H1 (cell line): ENCODE results near the gene LHX2. TPM values are rescaled to one million over a fixed set of nuclear protein-coding genes. Genes with fewer than 3 reads are reported as not detected.

Source experiments
- CTCF ChIA-PET: fragments of 300-600 bp; sonication (Branson Sonifier 250); formaldehyde crosslinking; loops from one replicate; lab custom pipeline; 2021; ENCODE audit not compliant: partially characterized antibody; lab: Charles Lee
- POLR2A ChIA-PET: fragments of 300-600 bp; sonication (Branson Sonifier 250); formaldehyde crosslinking; loops from one replicate; lab custom pipeline; 2021; ENCODE audit warnings: inconsistent platforms; ENCODE audit not compliant: partially characterized antibody; lab: Charles Lee
- DNase-seq, 2 experiments: peaks; one replicate each; pipeline versions ENCODE4 v3.0.0 to v3.0.0-alpha.2; 2010 to 2022; ENCODE audit warnings: low spot score in 2 of 2, low read depth in 1 of 2, mixed read lengths in 1 of 2
- FAIRE-seq: peaks from 2 replicates; lab custom pipeline; 2011; peaks lifted over from hg19 to GRCh38; lab: Jason Lieb, UNC
- H2AFZ ChIP-seq: 2 replicates; pipeline ENCODE4 v1.8.1; 2012; ENCODE audit warnings: low read length, inconsistent platforms
- H2AK5ac ChIP-seq: 2 replicates; pipeline ENCODE4 v1.6.1; 2013; ENCODE audit warnings: low read depth, low read length
- H2BK120ac ChIP-seq: replicated peaks from 2 replicates; pipeline ENCODE3; 2013; ENCODE audit warnings: low read depth, low read length, inconsistent platforms
- H2BK12ac ChIP-seq: 2 replicates; pipeline ENCODE4 v1.6.1; 2013; ENCODE audit warnings: low read depth, low read length
- H2BK15ac ChIP-seq: 2 replicates; pipeline ENCODE4 v1.6.1; 2013; ENCODE audit warnings: low read length
- H2BK20ac ChIP-seq: 2 replicates; pipeline ENCODE4 v1.6.1; 2013; ENCODE audit warnings: low read length
- H2BK5ac ChIP-seq: 2 replicates; pipeline ENCODE4 v1.6.1; 2013; ENCODE audit warnings: low read depth, low read length
- H3K14ac ChIP-seq: 2 replicates; pipeline ENCODE4 v1.6.1; 2013; ENCODE audit warnings: inconsistent platforms; ENCODE audit not compliant: insufficient read length
- H3K18ac ChIP-seq: 2 replicates; pipeline ENCODE4 v1.6.1; 2013; ENCODE audit warnings: low read length; ENCODE audit errors: extremely low read depth
- H3K23ac ChIP-seq: 2 replicates; pipeline ENCODE4 v1.6.1; 2013; ENCODE audit warnings: inconsistent platforms; ENCODE audit not compliant: insufficient read length
- H3K23me2 ChIP-seq: 2 replicates; pipeline ENCODE4 v1.6.1; 2013; ENCODE audit warnings: low read depth, low read length
- H3K27ac ChIP-seq: 2 replicates; pipeline ENCODE4 v1.6.1; 2011; ENCODE audit warnings: low read depth, low read length, inconsistent platforms
- H3K27me3 ChIP-seq, 4 experiments: replicated peaks in 1 of 4; 1 replicate in 1 of 4; 2 replicates in 3 of 4; pipeline versions ENCODE4 v1.6.1 to v1.8.1; 2011 to 2013; ENCODE audit warnings: low read length in 3 of 4, mild to moderate bottlenecking in 3 of 4, inconsistent platforms in 2 of 4, mixed read lengths in 2 of 4, moderate library complexity in 1 of 4; ENCODE audit not compliant: control insufficient read depth in 3 of 4, insufficient read depth in 3 of 4; ENCODE audit errors: extremely low read depth in 1 of 4
- H3K36me3 ChIP-seq, 4 experiments: 2 replicates each; pipeline versions ENCODE4 v1.6.1 to v1.8.1; 2011 to 2013; ENCODE audit warnings: mild to moderate bottlenecking in 4 of 4, low read length in 3 of 4, moderate library complexity in 2 of 4, control low read depth in 1 of 4, inconsistent platforms in 1 of 4; ENCODE audit not compliant: insufficient read depth in 4 of 4, control insufficient read depth in 2 of 4
- H3K4ac ChIP-seq: replicated peaks from 2 replicates; pipeline ENCODE3; 2013; ENCODE audit warnings: low read length, low read depth, mixed read lengths, inconsistent platforms; ENCODE audit not compliant: insufficient read length
- H3K4me1 ChIP-seq, 4 experiments: replicated peaks in 1 of 4; 1 replicate in 1 of 4; 2 replicates in 3 of 4; pipeline versions ENCODE4 v1.6.1 to v1.8.1; 2011 to 2013; ENCODE audit warnings: low read length in 3 of 4, inconsistent platforms in 2 of 4, mixed read lengths in 1 of 4; ENCODE audit not compliant: insufficient read depth in 4 of 4, control insufficient read depth in 3 of 4
- H3K4me2 ChIP-seq, 2 experiments: 2 replicates each; pipeline versions ENCODE4 v1.6.1 to v1.8.1; 2011 to 2013; ENCODE audit warnings: low read depth in 2 of 2, low read length in 2 of 2, control low read depth in 1 of 2, inconsistent platforms in 1 of 2, mild to moderate bottlenecking in 1 of 2; ENCODE audit not compliant: insufficient read depth in 1 of 2
- H3K4me3 ChIP-seq, 4 experiments: fragments of 200-600, 300-600 bp in 1 of 4; sonication (generic), shearing (Covaris generic), sonication (Bioruptor Twin) in 1 of 4; 2 replicates each; pipeline versions ENCODE4 v1.5.1 to v1.8.1; 2011 to 2016; ENCODE audit warnings: low read length in 4 of 4, low read depth in 3 of 4, control low read depth in 2 of 4, inconsistent platforms in 2 of 4, mild to moderate bottlenecking in 2 of 4, mixed read lengths in 1 of 4, moderate library complexity in 1 of 4; ENCODE audit not compliant: insufficient read depth in 2 of 4; ENCODE audit errors: extremely low read depth in 1 of 4
- H3K56ac ChIP-seq: replicated peaks from 2 replicates; pipeline ENCODE3; 2013; ENCODE audit warnings: low read depth, mild to moderate bottlenecking, mixed read lengths, low read length, inconsistent platforms; ENCODE audit not compliant: insufficient read length
- H3K79me1 ChIP-seq: 2 replicates; pipeline ENCODE4 v1.6.1; 2013; ENCODE audit warnings: low read depth, low read length, control low read depth
- H3K79me2 ChIP-seq, 2 experiments: 2 replicates each; pipeline versions ENCODE4 v1.6.1 to v1.8.1; 2012 to 2013; ENCODE audit warnings: low read length in 2 of 2, mild to moderate bottlenecking in 2 of 2, inconsistent platforms in 1 of 2; ENCODE audit not compliant: insufficient read depth in 2 of 2, control insufficient read depth in 1 of 2
- H3K9ac ChIP-seq, 4 experiments: replicated peaks in 1 of 4; 1 replicate in 1 of 4; 2 replicates in 3 of 4; pipeline versions ENCODE4 v1.6.1 to v1.8.1; 2011 to 2013; ENCODE audit warnings: low read depth in 3 of 4, low read length in 3 of 4, control low read depth in 2 of 4, mild to moderate bottlenecking in 2 of 4, moderate library complexity in 2 of 4, inconsistent platforms in 1 of 4; ENCODE audit errors: extremely low read depth in 1 of 4
- H3K9me3 ChIP-seq, 2 experiments: 2 replicates each; pipeline versions ENCODE4 v1.6.1 to v1.8.1; 2012 to 2013; ENCODE audit warnings: mild to moderate bottlenecking in 2 of 2, moderate library complexity in 2 of 2, control low read depth in 1 of 2, inconsistent platforms in 1 of 2, low read depth in 1 of 2, low read length in 1 of 2, mixed read lengths in 1 of 2; ENCODE audit not compliant: insufficient read depth in 2 of 2
- H4K20me1 ChIP-seq, 2 experiments: replicated peaks in 1 of 2; 2 replicates each; pipeline versions ENCODE3 to v1.8.1; 2011 to 2013; ENCODE audit warnings: inconsistent platforms in 2 of 2, low read length in 2 of 2, mild to moderate bottlenecking in 1 of 2; ENCODE audit not compliant: insufficient read depth in 2 of 2, control insufficient read depth in 1 of 2
- H4K5ac ChIP-seq: 2 replicates; pipeline ENCODE4 v1.6.1; 2013; ENCODE audit warnings: low read length, low read depth, mixed read lengths, inconsistent platforms; ENCODE audit not compliant: insufficient read length
- H4K8ac ChIP-seq: 2 replicates; pipeline ENCODE4 v1.8.0; 2013; ENCODE audit warnings: mild to moderate bottlenecking, moderate library complexity, low read length, inconsistent platforms; ENCODE audit not compliant: insufficient read depth; ENCODE audit errors: extremely low read depth
- H4K91ac ChIP-seq: replicated peaks from 2 replicates; pipeline ENCODE3; 2013; ENCODE audit warnings: low read length, mixed read lengths, inconsistent platforms; ENCODE audit not compliant: insufficient read length
- ASH2L ChIP-seq: fragments of 200-600, 300-600 bp; sonication (generic); IDR thresholded peaks from one replicate; pipeline ENCODE4 v1.7.1; 2017; ENCODE audit warnings: low read length
- BCL11A ChIP-seq, 2 experiments: IDR thresholded peaks; one replicate each; pipeline ENCODE4 v1.6.1; 2011; ENCODE audit warnings: low read depth in 2 of 2, low read length in 2 of 2, mild to moderate bottlenecking in 2 of 2
- CBX5 ChIP-seq: fragments of 300-800, 300-1000 bp; sonication (generic); IDR thresholded peaks from 2 replicates; pipeline ENCODE4 v1.7.1; 2016; ENCODE audit warnings: antibody characterized with exemption, low read length, low read depth
- EGR1 ChIP-seq: IDR thresholded peaks from 2 replicates; pipeline ENCODE4 v1.6.1; 2011; ENCODE audit warnings: low read depth, low read length, borderline replicate concordance
- HDAC2 ChIP-seq, 2 experiments: fragments of 300-600 bp in 1 of 2; sonication (generic) in 1 of 2; IDR thresholded peaks; 2 replicates each; pipeline ENCODE4 v1.6.1; 2011 to 2012; ENCODE audit warnings: low read depth in 2 of 2, low read length in 2 of 2, mild to moderate bottlenecking in 2 of 2, moderate library complexity in 2 of 2, borderline replicate concordance in 1 of 2, inconsistent platforms in 1 of 2
- JUN ChIP-seq: IDR thresholded peaks from 2 replicates; pipeline ENCODE4 v1.6.1; 2011; ENCODE audit warnings: low read depth, mild to moderate bottlenecking, improper control_type of control experiment, low read length
- POU5F1 ChIP-seq: IDR thresholded peaks from 2 replicates; pipeline ENCODE4 v1.6.1; 2011; ENCODE audit warnings: low read depth, mild to moderate bottlenecking, low read length, moderate library complexity
- RBBP5 ChIP-seq: IDR thresholded peaks from 2 replicates; pipeline ENCODE4 v1.7.1; 2012; ENCODE audit warnings: low read depth, mild to moderate bottlenecking, inconsistent platforms, low read length, moderate library complexity, borderline replicate concordance
- TCF12 ChIP-seq: IDR thresholded peaks from 2 replicates; pipeline ENCODE4 v1.6.1; 2011; ENCODE audit warnings: low read depth, mild to moderate bottlenecking, low read length
- WGBS, 2 experiments: shearing (Covaris generic) in 1 of 2; methylation state at CpG; one replicate each; pipeline versions ENCODE4 v1.1.6 to v1.1.7; 2013 to 2015; ENCODE audit warnings: low lambda C conversion rate in 2 of 2, mixed read lengths in 2 of 2, inconsistent platforms in 1 of 2, low coverage in 1 of 2, missing lambda C conversion rate in 1 of 2; ENCODE audit not compliant: insufficient replicate concordance in 2 of 2, insufficient coverage in 1 of 2, insufficient read length in 1 of 2; ENCODE audit errors: extremely low coverage in 1 of 2, missing lambda C conversion rate in 1 of 2; 5-methylcytosine and 5-hydroxymethylcytosine counted together
- polyA plus RNA-seq, 7 experiments: library from polyadenylated mRNA; depleted of rRNA in 3 of 7; stranded (reverse) in 5 of 7; unstranded in 2 of 7; fragments of >200 nt in 5 of 7; fragments of 200-250 nt in 2 of 7; gene quantifications; 1 replicate in 5 of 7; 2 replicates in 1 of 7; 4 replicates in 1 of 7; pipeline versions ENCODE4 v1.2.1 to v1.2.3, GENCODE V29; 2011 to 2013; ENCODE audit warnings: missing spikeins in 2 of 7, mixed read lengths in 2 of 7
- total RNA-seq: library from RNA; stranded (reverse); fragmentation: NEBNext Ultra II Directional; extraction: Animal tissue kit (Norgen Biotek cat#: 25700); gene quantifications from 2 replicates; pipeline ENCODE4 v1.2.1, GENCODE V29; 2021
- TF ChIP-seq, protein P1 (sequence below): IDR thresholded peaks from 2 replicates; pipeline ENCODE4 v1.6.1; 2012; ENCODE audit warnings: low read length, inconsistent platforms
- TF ChIP-seq, protein P2 (sequence below): IDR thresholded peaks from 2 replicates; pipeline ENCODE4 v1.6.1; 2011; ENCODE audit warnings: low read length, improper control_type of control experiment

The LHX2 gene
- total and polyA plus RNA-seq, 2 of the 8 experiments (the other 6 are each of a cell fraction or from before 2014, with no cell fraction given): 0.11 to 0.86 TPM

DNA sequence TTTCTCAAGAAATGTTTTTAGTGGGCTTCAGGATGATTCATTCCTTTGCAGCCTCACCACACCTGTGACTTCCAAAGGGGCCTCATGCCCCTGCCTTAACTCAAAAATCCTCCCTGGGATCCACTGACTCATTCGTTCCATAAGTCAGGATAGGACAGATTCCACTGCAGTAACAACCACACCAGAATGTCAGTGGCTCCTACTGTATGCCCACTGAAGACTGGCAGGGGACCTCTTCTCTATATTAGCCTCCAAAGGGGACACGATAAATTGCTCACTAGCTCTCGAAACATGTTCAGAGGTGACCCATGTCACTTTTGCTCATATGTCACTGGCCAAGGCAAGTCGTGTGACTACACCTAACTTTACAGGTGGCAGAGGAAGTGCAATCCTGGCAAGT is 25.7 kb upstream of the LHX2 start:
- no peak overlapping the region for H3K18ac ChIP-seq
- CTCF ChIA-PET: interaction anchor here (1.3 kb wide), 1 partner anchor 55 kb away, joined by 4 read pairs; no protein-coding TSS in a partner anchor
- no peaks in the 10 kb centered on the region for H4K20me1 ChIP-seq
- H3K4me1 ChIP-seq: no peaks in the 10 kb centered on the region; a peak in 1 of 7 replicates
- no peak overlapping the region for H3K4me3 ChIP-seq
- FAIRE-seq (no peak), DNase-seq (no peak)
- 0 out of 2 replicates have a peak overlapping the region, but pooled peaks have one; percentile 8 for H2BK15ac ChIP-seq
- H2AFZ ChIP-seq: no peak overlapping the region
- no peak overlapping the region for H3K4ac ChIP-seq
- no peak overlapping the region for H2BK12ac ChIP-seq
- no peak overlapping the region for H2BK5ac ChIP-seq
- no peaks in the 10 kb centered on the region for H3K79me1 ChIP-seq
- H2AK5ac ChIP-seq: no peak overlapping the region
- no peak overlapping the region for H4K5ac ChIP-seq
- POLR2A ChIA-PET: interaction anchor here (1.3 kb wide), 1 partner anchor 9 kb away, joined by 5 read pairs; no protein-coding TSS in a partner anchor
- no peak overlapping the region for H2BK20ac ChIP-seq
- no peak overlapping the region for H4K91ac ChIP-seq
- no peaks in the 10 kb centered on the region for H3K23me2 ChIP-seq
- H3K4me2 ChIP-seq: no peak overlapping the region
- no peaks in the 10 kb centered on the region for H3K9me3 ChIP-seq
- no peak overlapping the region for H3K56ac ChIP-seq
- H3K14ac ChIP-seq: no peak overlapping the region
- peaks cover 0 to 9% (median 3%) of the 10 kb centered on the region in 4 experiments; a peak in 4 of 7 replicates for H3K27me3 ChIP-seq
- H2BK120ac ChIP-seq: no peak overlapping the region
- no peak overlapping the region for H3K27ac ChIP-seq
- H3K9ac ChIP-seq: no peak overlapping the region
- 73% methylated on average over 4 of the region's 4 CpGs; no CpG with 5 or more reads in 1 of the 2 experiments for WGBS, 2 experiments
- H3K23ac ChIP-seq: no peak overlapping the region
- H3K79me2 ChIP-seq: no peaks in the 10 kb centered on the region
- H3K36me3 ChIP-seq: no peaks in the 10 kb centered on the region
- no peak overlapping the region for H4K8ac ChIP-seq
- no peak for TF ChIP-seq BCL11A (IDR thresholded peaks at IDR 0.05; ENCODE audit: low read depth in 2 of 2, low read length in 2 of 2)
- TF ChIP-seq, protein P1, sequence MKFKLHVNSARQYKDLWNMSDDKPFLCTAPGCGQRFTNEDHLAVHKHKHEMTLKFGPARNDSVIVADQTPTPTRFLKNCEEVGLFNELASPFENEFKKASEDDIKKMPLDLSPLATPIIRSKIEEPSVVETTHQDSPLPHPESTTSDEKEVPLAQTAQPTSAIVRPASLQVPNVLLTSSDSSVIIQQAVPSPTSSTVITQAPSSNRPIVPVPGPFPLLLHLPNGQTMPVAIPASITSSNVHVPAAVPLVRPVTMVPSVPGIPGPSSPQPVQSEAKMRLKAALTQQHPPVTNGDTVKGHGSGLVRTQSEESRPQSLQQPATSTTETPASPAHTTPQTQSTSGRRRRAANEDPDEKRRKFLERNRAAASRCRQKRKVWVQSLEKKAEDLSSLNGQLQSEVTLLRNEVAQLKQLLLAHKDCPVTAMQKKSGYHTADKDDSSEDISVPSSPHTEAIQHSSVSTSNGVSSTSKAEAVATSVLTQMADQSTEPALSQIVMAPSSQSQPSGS: no peak
- no peak for TF ChIP-seq HDAC2 (IDR thresholded peaks at IDR 0.05; ENCODE audit: borderline replicate concordance in 1 of 2, low read depth in 2 of 2, low read length in 2 of 2)
- TF ChIP-seq, protein P2, sequence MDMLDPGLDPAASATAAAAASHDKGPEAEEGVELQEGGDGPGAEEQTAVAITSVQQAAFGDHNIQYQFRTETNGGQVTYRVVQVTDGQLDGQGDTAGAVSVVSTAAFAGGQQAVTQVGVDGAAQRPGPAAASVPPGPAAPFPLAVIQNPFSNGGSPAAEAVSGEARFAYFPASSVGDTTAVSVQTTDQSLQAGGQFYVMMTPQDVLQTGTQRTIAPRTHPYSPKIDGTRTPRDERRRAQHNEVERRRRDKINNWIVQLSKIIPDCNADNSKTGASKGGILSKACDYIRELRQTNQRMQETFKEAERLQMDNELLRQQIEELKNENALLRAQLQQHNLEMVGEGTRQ: no peak
- TF ChIP-seq POU5F1: no peak
- TF ChIP-seq EGR1: no peak
- TF ChIP-seq TCF12: no peak
- TF ChIP-seq JUN: no peak
- no peak for TF ChIP-seq CBX5
- no peak for TF ChIP-seq RBBP5
- no peak for TF ChIP-seq ASH2L
